ENCODE measurements around the gene SETBP1. TPM values are rescaled to one million over a fixed set of nuclear protein-coding genes. Genes with fewer than 3 reads are reported as not detected.

The SETBP1 gene
- total and polyA plus RNA-seq, 2 of the 13 experiments (the other 11 are each of a cell fraction or from before 2014, with no cell fraction given) = 0.18 to 0.65 TPM

DNA sequence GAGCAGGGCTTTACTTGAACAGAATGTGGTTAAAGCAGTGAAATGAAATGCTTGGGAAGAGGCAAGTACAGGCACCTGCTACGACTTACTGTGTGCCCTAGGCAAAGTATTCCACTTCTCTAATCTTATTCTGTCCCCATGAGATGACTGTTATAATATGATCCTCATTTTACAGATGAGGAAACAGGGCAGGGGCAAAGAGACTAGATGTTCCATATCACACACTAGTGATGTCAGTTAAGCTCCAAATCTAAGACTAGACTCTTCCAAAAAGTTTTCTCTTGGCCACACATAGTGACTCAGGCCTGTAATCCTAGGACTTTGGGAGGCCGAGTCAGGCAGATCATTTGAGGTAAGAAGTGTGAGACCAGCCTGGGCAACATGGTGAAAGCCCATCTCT lies 235.0 kb downstream of the SETBP1 start:
- peaks cover 12% of the 10 kb centered on the region for H3K4me1 ChIP-seq (ENCODE audit: insufficient read depth, low read length)
- no peaks in the 10 kb centered on the region for H3K79me2 ChIP-seq (ENCODE audit: insufficient read depth, low read length)
- no peak overlapping the region for H3K4me3 ChIP-seq (replicated peaks in 1 of 3; ENCODE audit: insufficient read depth in 1 of 3, low read depth in 2 of 3, low read length in 3 of 3)
- in situ Hi-C loops (cut with HindIII; ENCODE audit: extremely low pct_ligation_motif_present, low pct_unique_long_range_greater_than_20kb) (no loop called here), intact Hi-C loops (cut with micrococcal nuclease; ENCODE audit: unreplicated experiment) (no loop called here)
- no TSS peak for BruUV-seq (replicated peaks)
- no peak overlapping the region for H3K27ac ChIP-seq (ENCODE audit: extremely low read length, insufficient read depth, low read length)
- no peak for ATAC-seq
- WGBS (ENCODE audit: low lambda C conversion rate) = 50% methylated on average over 2 of the region's 2 CpGs
- ChIA-PET POLR2A (no interaction called here), CTCF (ENCODE audit: low intra/inter-chr PET ratio, low total read pairs) (no interaction called here)
- H2AFZ ChIP-seq (ENCODE audit: low read length) = no peak overlapping the region
- H3K9me3 ChIP-seq (ENCODE audit: low read length) = no peaks in the 10 kb centered on the region
- TF ChIP-seq FOSL1 (CRISPR knock-in tag; IDR thresholded peaks at IDR 0.05; ENCODE audit: borderline replicate concordance) (no peak), JUN (CRISPR knock-in tag; IDR thresholded peaks at IDR 0.05) (no peak), CCAR2 (optimal IDR thresholded peaks at IDR 0.05; ENCODE audit: low read depth, low read length) (no peak), IRF2 (CRISPR knock-in tag; IDR thresholded peaks at IDR 0.05) (no peak), ZNF296 (CRISPR knock-in tag; conservative IDR thresholded peaks at IDR 0.05) (no peak), ZNF530 (CRISPR knock-in tag; IDR thresholded peaks at IDR 0.05; ENCODE audit: low read depth) (no peak)
- TF ChIP-seq, protein P1, sequence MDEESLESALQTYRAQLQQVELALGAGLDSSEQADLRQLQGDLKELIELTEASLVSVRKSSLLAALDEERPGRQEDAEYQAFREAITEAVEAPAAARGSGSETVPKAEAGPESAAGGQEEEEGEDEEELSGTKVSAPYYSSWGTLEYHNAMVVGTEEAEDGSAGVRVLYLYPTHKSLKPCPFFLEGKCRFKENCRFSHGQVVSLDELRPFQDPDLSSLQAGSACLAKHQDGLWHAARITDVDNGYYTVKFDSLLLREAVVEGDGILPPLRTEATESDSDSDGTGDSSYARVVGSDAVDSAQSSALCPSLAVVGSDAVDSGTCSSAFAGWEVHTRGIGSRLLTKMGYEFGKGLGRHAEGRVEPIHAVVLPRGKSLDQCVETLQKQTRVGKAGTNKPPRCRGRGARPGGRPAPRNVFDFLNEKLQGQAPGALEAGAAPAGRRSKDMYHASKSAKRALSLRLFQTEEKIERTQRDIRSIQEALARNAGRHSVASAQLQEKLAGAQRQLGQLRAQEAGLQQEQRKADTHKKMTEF (CRISPR knock-in tag; IDR thresholded peaks at IDR 0.05) = no peak
- TF ChIP-seq, protein P2, sequence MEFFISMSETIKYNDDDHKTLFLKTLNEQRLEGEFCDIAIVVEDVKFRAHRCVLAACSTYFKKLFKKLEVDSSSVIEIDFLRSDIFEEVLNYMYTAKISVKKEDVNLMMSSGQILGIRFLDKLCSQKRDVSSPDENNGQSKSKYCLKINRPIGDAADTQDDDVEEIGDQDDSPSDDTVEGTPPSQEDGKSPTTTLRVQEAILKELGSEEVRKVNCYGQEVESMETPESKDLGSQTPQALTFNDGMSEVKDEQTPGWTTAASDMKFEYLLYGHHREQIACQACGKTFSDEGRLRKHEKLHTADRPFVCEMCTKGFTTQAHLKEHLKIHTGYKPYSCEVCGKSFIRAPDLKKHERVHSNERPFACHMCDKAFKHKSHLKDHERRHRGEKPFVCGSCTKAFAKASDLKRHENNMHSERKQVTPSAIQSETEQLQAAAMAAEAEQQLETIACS (CRISPR knock-in tag; IDR thresholded peaks at IDR 0.05) = no peak
- TF ChIP-seq, protein P3, sequence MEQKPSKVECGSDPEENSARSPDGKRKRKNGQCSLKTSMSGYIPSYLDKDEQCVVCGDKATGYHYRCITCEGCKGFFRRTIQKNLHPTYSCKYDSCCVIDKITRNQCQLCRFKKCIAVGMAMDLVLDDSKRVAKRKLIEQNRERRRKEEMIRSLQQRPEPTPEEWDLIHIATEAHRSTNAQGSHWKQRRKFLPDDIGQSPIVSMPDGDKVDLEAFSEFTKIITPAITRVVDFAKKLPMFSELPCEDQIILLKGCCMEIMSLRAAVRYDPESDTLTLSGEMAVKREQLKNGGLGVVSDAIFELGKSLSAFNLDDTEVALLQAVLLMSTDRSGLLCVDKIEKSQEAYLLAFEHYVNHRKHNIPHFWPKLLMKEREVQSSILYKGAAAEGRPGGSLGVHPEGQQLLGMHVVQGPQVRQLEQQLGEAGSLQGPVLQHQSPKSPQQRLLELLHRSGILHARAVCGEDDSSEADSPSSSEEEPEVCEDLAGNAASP (CRISPR knock-in tag; IDR thresholded peaks at IDR 0.05; ENCODE audit: borderline replicate concordance) = no peak
- no peaks in the 10 kb centered on the region for H3K36me3 ChIP-seq (replicated peaks in 1 of 2; ENCODE audit: control insufficient read depth in 1 of 2, insufficient read depth in 2 of 2, low read length in 2 of 2)
- no peak for DNase-seq (ENCODE audit: low spot score)
- H3K4me2 ChIP-seq (ENCODE audit: low read depth, low read length) = no peak overlapping the region
- H3K27me3 ChIP-seq (ENCODE audit: control insufficient read depth in 1 of 2, insufficient read depth in 2 of 2, low read length in 2 of 2) = no peaks in the 10 kb centered on the region
- H3K9ac ChIP-seq (ENCODE audit: insufficient read depth, low read depth, low read length) = no peak overlapping the region
- H4K20me1 ChIP-seq (ENCODE audit: insufficient read depth, low read length) = no peaks in the 10 kb centered on the region
- no peak for FAIRE-seq
